Sigmoid colon (tissue), 7 donors: ENCODE results near the gene GATA5. TPM values are rescaled to one million over a fixed set of nuclear protein-coding genes. Genes with fewer than 3 reads are reported as not detected.

Experiments used
- DNase-seq: peaks from one replicate; pipeline ENCODE4 v3.0.0-alpha.2; 2019
- H3K27ac ChIP-seq, 4 donors: fragments of 200-600 bp; sonication (generic); one replicate each; pipeline ENCODE4 v1.5.1; 2016 to 2019; ENCODE audit warnings: mild to moderate bottlenecking in 1 of 4
- H3K27me3 ChIP-seq, 3 donors: fragments of 200-600 bp; sonication (generic); one replicate each; pipeline ENCODE4 v1.5.1; 2019; ENCODE audit warnings: mild to moderate bottlenecking in 1 of 3
- H3K36me3 ChIP-seq, 4 donors: fragments of 200-600 bp; sonication (generic); one replicate each; pipeline ENCODE4 v1.5.1; 2016 to 2019
- H3K4me1 ChIP-seq, 4 donors: fragments of 200-600 bp; sonication (generic); one replicate each; pipeline ENCODE4 v1.5.1; 2017 to 2019
- H3K4me3 ChIP-seq, 4 donors: fragments of 200-600 bp; sonication (generic); one replicate each; pipeline ENCODE4 v1.5.1; 2017 to 2019; ENCODE audit warnings: mild to moderate bottlenecking in 2 of 4, moderate library complexity in 1 of 4
- H3K9me3 ChIP-seq, 4 donors: fragments of 200-600 bp in 3 of 4; sonication (generic) in 3 of 4; one replicate each; pipeline versions ENCODE4 v1.5.1 to v1.6.1; 2013 to 2019
- EP300 ChIP-seq, 4 donors: sonication (generic); formaldehyde crosslinking; IDR thresholded peaks; one replicate each; pipeline ENCODE4 v1.6.1; 2017; ENCODE audit warnings: antibody characterized with exemption in 4 of 4
- POLR2A ChIP-seq, 2 donors: fragments of 450-650 bp; IDR thresholded peaks; one replicate each; pipeline ENCODE4 v1.6.1; 2016; ENCODE audit warnings: antibody characterized with exemption in 2 of 2, mild to moderate bottlenecking in 2 of 2, moderate library complexity in 2 of 2
- POLR2AphosphoS5 ChIP-seq, 4 donors: sonication (generic); formaldehyde crosslinking; IDR thresholded peaks; one replicate each; pipeline ENCODE4 v1.6.1; 2017; ENCODE audit warnings: antibody characterized with exemption in 4 of 4
- WGBS, 2 donors: extraction: QIAGEN DNeasy Blood & Tissue Kit; methylation state at CpG; one replicate each; pipeline ENCODE4 v1.1.7; 2013; 5-methylcytosine and 5-hydroxymethylcytosine counted together
- intact Hi-C: fragments of 100-400 bp; cut with DNase I; formaldehyde crosslinking; loops from one replicate; pipeline ENCODE4 v1.15.1; 2023
- polyA plus RNA-seq, 3 donors: library from polyadenylated mRNA; stranded (reverse); fragments of 200-250 nt; gene quantifications; one replicate each; pipeline ENCODE4 v1.2.3, GENCODE V29; 2013
- total RNA-seq, 4 donors: library from RNA; depleted of rRNA; stranded (reverse); fragments of >200 nt; gene quantifications; one replicate each; pipeline ENCODE4 v1.1.0, GENCODE V29; 2016
- TF ChIP-seq, protein P1 (sequence below), 4 experiments: fragments of 450-650 bp in 3 of 4; fragments of 200-600 bp in 1 of 4; IDR thresholded peaks; one replicate each; pipeline ENCODE4 v1.5.1; 2016 to 2019; ENCODE audit warnings: antibody characterized with exemption in 4 of 4, mild to moderate bottlenecking in 3 of 4, moderate library complexity in 2 of 4
- donor health status: healthy with polysubstance abuse.
- donor health status: Bipolar disorder and iron deficiency.
- donor health status: healthy.

Gene GATA5
- total RNA-seq (under 1 TPM in 1 of 4 donors, not detected in 3; 0.36 TPM), polyA plus RNA-seq (under 1 TPM in 1 of 3 donors, not detected in 2; 0.03 TPM)

- peaks cover 0 to 28% (median 21%) of the 10 kb centered on the region in 4 donors for H3K4me1 ChIP-seq
Observed at GRCh38 chr20:62475772-62476055, at the start of gene GATA5. Gene GATA5, minus strand, starts transcription at chr20:62475995. Its CDS starts 474 bp downstream, at chr20:62475521.

DNA sequence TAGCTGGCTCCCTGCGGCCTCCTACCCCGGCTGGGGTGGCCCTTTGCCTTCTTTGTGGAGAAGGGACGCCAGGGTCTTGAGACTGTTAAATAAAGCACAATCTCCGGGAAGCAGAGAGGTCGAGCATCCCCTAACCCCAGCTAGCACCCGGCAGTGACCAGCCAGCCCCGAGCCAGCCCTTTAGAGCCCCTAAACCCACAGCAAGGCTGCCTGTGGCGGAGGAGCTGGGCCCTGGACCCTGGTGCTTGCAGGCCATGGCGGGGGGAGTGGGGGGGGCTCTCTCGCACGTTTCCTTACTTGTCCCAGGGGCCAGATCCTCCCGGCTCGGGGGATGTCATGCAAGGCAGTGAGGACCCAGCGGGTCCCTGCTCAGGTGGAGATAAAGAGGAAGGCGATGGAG lies 49.2 kb upstream of the GATA5 start:
- DNase-seq: no peak
- intact Hi-C loops: loop anchor here (5.0 kb wide), 1 partner anchor 42 kb away; no protein-coding TSS in a partner anchor
- 60 to 61% methylated on average over 15 of the region's 15 CpGs for WGBS, 2 donors
- TF ChIP-seq POLR2AphosphoS5 (IDR thresholded peaks at IDR 0.05): no peak
- TF ChIP-seq POLR2A (IDR thresholded peaks at IDR 0.05): no peak
- no peak for TF ChIP-seq EP300 (IDR thresholded peaks at IDR 0.05)
- TF ChIP-seq, protein P1, sequence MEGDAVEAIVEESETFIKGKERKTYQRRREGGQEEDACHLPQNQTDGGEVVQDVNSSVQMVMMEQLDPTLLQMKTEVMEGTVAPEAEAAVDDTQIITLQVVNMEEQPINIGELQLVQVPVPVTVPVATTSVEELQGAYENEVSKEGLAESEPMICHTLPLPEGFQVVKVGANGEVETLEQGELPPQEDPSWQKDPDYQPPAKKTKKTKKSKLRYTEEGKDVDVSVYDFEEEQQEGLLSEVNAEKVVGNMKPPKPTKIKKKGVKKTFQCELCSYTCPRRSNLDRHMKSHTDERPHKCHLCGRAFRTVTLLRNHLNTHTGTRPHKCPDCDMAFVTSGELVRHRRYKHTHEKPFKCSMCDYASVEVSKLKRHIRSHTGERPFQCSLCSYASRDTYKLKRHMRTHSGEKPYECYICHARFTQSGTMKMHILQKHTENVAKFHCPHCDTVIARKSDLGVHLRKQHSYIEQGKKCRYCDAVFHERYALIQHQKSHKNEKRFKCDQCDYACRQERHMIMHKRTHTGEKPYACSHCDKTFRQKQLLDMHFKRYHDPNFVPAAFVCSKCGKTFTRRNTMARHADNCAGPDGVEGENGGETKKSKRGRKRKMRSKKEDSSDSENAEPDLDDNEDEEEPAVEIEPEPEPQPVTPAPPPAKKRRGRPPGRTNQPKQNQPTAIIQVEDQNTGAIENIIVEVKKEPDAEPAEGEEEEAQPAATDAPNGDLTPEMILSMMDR (IDR thresholded peaks at IDR 0.05): no peak
- no peaks in the 10 kb centered on the region for H3K36me3 ChIP-seq
- peak overlapping the region in 3 of 4 donors; percentile 48 to 57 (median 52) for H3K27ac ChIP-seq
- H3K4me3 ChIP-seq: no peak overlapping the region
- H3K4me1 ChIP-seq: peaks cover 0 to 33% (median 22%) of the 10 kb centered on the region in 4 donors
- H3K9me3 ChIP-seq: no peaks in the 10 kb centered on the region
- no peaks in the 10 kb centered on the region for H3K27me3 ChIP-seq

More at GRCh38 chr20:62475772-62476055, at the start of gene GATA5:
- Histone ChIP-seq H3K36me3 (no peaks in the 10 kb centered on the region), H3K4me3 (peak within 1 kb of the TSS in 3 of 4 donors; percentile 22 to 33 (median 33)), H3K27me3 (peaks cover 47 to 82% (median 72%) of the 10 kb centered on the region in 3 donors), H3K9me3 (no peaks in the 10 kb centered on the region), H3K27ac (no peak within 1 kb of the TSS)
- intact Hi-C loops: no loop called here
- 2% methylated on average over 37 of the region's 37 CpGs for WGBS, 2 donors
- DNase-seq: no peak
- TF ChIP-seq EP300 (IDR thresholded peaks at IDR 0.05) (no peak), POLR2AphosphoS5 (IDR thresholded peaks at IDR 0.05) (no peak), POLR2A (IDR thresholded peaks at IDR 0.05) (no peak)
- TF ChIP-seq, protein P1 (IDR thresholded peaks at IDR 0.05): no peak

- Histone ChIP-seq H3K9me3 (no peaks in the 10 kb centered on the region), H3K4me1 (peaks cover 0 to 30% (median 21%) of the 10 kb centered on the region in 4 donors), H3K27ac (peak overlapping the region in 3 of 4 donors; percentile 48 to 57 (median 52)), H3K4me3 (no peak overlapping the region), H3K27me3 (no peaks in the 10 kb centered on the region), H3K36me3 (no peaks in the 10 kb centered on the region)
- intact Hi-C loops: no loop called here
- DNase-seq: no peak
- TF ChIP-seq EP300 (IDR thresholded peaks at IDR 0.05): no peak
- no peak for TF ChIP-seq POLR2A (IDR thresholded peaks at IDR 0.05)
- TF ChIP-seq, protein P1 (IDR thresholded peaks at IDR 0.05): no peak
- no peak for TF ChIP-seq POLR2AphosphoS5 (IDR thresholded peaks at IDR 0.05)
- WGBS, 2 donors: 25% methylated on average over 10 of the region's 10 CpGs
Observed at GRCh38 chr20:62524505-62524911, 48.7 kb upstream of the GATA5 start.

- Histone ChIP-seq H3K4me3 (no peak overlapping the region), H3K9me3 (no peaks in the 10 kb centered on the region), H3K36me3 (no peaks in the 10 kb centered on the region), H3K4me1 (peaks cover 0 to 21% (median 16%) of the 10 kb centered on the region in 4 donors), H3K27me3 (no peaks in the 10 kb centered on the region), H3K27ac (no peak overlapping the region)
- DNase-seq: no peak
- 40 to 62% methylated on average over 26 of the region's 26 CpGs for WGBS, 2 donors
- intact Hi-C loops: no loop called here
- TF ChIP-seq, protein P1 (IDR thresholded peaks at IDR 0.05): no peak
- TF ChIP-seq POLR2A (IDR thresholded peaks at IDR 0.05): no peak
- TF ChIP-seq POLR2AphosphoS5 (IDR thresholded peaks at IDR 0.05): no peak
- TF ChIP-seq EP300 (IDR thresholded peaks at IDR 0.05): no peak
Observed at GRCh38 chr20:62523473-62524203, 47.8 kb upstream of the GATA5 start.
